Measurements from ENCODE around the gene APOL6.

Gene APOL6, protein sequence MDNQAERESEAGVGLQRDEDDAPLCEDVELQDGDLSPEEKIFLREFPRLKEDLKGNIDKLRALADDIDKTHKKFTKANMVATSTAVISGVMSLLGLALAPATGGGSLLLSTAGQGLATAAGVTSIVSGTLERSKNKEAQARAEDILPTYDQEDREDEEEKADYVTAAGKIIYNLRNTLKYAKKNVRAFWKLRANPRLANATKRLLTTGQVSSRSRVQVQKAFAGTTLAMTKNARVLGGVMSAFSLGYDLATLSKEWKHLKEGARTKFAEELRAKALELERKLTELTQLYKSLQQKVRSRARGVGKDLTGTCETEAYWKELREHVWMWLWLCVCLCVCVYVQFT

DNA sequence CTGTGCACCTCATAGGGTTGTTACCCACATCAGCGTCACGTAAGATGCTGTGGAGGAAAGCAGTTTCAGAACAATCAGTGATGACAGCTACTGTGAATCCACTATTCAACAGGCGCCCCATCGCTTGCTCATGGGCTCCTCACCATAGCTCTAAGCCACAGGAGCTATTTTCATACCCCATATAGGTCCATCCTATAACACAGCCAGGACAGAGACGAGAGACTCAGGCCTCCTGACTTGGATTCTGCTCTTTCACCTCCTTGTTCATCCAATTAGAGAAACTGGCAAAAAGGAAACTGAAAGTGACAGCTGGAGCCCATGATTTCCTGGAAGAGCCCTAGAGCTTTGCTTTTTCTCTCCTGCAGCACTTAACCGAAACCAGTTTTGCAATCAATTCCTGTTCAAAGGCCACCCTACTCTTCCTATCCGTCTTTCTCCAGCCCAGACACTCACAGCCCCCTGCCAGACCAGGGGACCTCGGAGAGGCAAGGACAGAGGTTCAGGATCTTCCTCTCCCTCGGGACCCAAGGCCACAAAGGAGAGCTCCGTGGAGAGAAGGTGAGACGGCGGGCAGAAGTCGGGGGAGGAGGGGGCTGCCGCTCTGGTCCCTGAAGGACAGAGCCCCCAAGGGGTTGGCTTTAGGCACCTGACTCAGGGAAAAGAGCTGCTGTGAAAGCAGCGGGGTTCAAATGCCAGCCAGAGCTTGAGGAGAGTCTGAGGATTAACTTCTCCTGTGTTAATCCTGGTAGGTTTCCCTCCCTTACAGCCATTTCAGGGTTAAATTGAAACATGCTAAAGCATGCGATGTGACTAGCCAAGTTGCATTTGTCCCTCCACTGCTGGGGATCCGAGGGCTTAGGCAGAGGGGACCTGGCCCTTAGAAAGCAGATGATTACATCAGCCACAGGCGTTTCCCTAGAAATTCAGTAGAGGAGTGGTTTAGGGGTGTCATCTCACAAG, at the start of gene APOL6:
APOL6 (plus strand) TSS at position 381 of the 960 bp plus-strand sequence. CDS start 7,980 bp downstream, outside the sequence.
- DNase-seq: peak; percentile 76
- in situ Hi-C loops (cut with HindIII; ENCODE audit: low pct_ligation_motif_present, low pct_unique_long_range_greater_than_20kb, low sequenced_read_pairs): no loop called here

- no peak for DNase-seq
- in situ Hi-C loops (cut with HindIII; ENCODE audit: low pct_ligation_motif_present, low pct_unique_long_range_greater_than_20kb, low sequenced_read_pairs): no loop called here
Observed at GRCh38 chr22:35599364-35599763, 48.9 kb upstream of the APOL6 start.

DNA sequence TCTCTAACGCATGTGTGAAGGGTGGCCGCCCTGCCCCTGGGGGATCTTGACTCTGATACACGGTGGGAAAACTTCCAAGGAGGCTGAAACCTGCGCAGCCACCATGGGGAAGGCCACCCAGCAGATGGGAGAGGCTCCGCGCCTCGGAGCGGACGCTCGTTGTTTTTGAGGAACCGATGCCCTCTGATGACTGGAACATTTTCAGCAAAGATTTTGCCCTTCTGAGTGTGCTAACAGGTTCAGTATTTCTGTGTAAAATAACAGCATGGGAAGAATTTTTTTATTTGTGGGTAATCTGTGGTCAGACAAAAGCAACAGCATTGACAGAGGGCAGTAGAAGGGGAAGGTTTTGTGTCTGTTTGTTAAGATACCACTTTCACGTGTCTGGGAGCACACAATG, 47.8 kb upstream of the APOL6 start:
- DNase-seq: no peak
- in situ Hi-C loops (cut with HindIII; ENCODE audit: low pct_ligation_motif_present, low pct_unique_long_range_greater_than_20kb, low sequenced_read_pairs): no loop called here

- no peak for DNase-seq
- in situ Hi-C loops (cut with HindIII; ENCODE audit: low pct_ligation_motif_present, low pct_unique_long_range_greater_than_20kb, low sequenced_read_pairs): no loop called here
Observed at GRCh38 chr22:35601013-35601580, 47.1 kb upstream of the APOL6 start.

DNA sequence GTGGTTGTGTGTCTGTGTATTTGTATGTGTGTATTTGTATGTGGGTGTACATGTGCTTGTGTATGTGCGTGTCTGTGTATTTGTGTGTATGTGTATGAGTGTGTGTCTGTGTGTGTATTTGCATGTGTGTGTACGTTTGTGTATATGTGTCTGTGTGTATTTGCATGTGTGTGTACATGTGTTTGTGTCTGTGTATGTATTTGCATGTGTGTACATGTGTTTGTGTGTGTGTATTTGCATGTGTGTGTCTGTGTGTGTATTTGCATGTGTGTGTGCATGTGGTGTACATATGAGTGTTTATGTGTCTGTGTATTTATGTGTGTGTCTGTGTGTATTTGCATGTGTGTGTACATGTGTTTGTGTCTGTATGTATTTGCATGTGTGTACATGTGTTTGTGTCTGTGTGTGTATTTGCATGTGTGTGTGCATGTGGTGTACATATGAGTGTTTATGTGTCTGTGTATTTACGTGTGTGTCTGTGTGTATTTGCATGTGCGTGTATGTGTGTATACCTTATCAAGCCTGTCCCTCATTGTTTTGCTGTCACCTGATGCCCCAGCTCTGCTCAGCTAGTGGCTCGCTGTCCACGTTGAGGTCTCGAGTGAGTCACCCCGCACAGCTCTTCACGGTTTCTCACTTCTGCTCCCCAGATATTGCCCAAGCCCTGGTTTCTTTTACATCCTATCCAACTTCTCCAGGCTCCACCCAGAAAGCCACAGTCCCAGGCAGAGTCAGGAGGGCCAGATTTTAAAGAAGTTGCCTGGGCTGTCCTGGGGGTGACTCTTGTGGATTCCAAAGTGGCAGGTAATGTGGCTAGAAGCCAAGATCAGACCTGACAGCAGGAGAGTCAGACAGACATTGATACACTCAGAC, 46.3 kb upstream of the APOL6 start:
- in situ Hi-C loops (cut with HindIII; ENCODE audit: low pct_ligation_motif_present, low pct_unique_long_range_greater_than_20kb, low sequenced_read_pairs): no loop called here
- DNase-seq: peak; percentile 49

DNA sequence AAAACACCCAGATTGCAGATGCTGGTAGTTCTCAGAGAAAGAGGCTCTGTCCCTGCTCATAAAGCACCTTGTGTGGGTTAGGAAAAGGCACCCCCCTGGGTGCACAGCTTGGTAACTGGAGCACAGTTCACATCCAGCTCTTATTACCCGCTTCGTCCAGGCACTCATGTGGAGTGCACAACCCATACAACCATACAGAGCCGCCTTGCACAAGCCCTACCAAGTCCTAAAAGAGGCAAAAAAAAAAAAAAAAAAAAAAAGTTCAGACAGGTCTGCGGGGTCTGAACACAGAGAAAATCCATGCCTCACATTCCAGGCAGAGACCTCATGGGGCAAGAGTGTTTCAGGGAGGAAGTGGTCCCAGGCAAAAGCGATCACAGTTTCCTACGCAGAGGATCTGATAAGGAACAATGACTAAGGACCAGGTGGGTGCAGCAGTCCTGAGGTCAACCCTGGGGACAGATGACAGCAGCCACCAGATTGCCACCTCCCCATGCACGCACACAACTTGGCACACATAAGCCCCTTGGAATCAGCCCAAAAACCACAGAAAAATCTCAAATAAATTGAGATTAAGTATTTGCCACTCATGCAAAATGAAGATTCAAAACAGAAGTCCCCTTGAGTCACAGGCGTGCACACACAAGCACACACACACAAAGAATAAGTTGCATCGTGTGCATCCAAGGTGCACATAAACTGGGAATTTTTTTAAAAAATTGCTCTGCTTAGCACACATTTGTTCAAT, 43.5 kb upstream of the APOL6 start:
- in situ Hi-C loops (cut with HindIII; ENCODE audit: low pct_ligation_motif_present, low pct_unique_long_range_greater_than_20kb, low sequenced_read_pairs): no loop called here
- no peak for DNase-seq

DNA sequence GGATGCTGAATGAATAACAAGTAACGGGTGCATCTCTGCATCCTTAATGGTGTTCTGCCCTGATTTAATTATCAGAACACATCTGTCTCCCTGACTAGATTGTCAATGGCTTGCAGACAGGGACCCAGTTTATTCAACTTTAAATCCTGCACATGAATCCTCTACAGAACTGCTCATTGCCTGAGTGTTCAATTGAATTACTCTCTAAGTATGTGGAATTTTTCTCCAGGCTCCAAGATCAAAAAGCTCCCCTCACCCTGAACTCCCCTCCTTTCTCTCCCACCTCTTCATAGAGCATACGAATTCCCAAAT, 42.9 kb upstream of the APOL6 start:
- in situ Hi-C loops (cut with HindIII; ENCODE audit: low pct_ligation_motif_present, low pct_unique_long_range_greater_than_20kb, low sequenced_read_pairs): no loop called here
- no peak for DNase-seq

GRCh38 chr22:35605851-35606481, 42.3 kb upstream of the APOL6 start:
- in situ Hi-C loops (cut with HindIII; ENCODE audit: low pct_ligation_motif_present, low pct_unique_long_range_greater_than_20kb, low sequenced_read_pairs): no loop called here
- no peak for DNase-seq

- in situ Hi-C loops (cut with HindIII; ENCODE audit: low pct_ligation_motif_present, low pct_unique_long_range_greater_than_20kb, low sequenced_read_pairs): no loop called here
Observed at GRCh38 chr22:35606916-35607315, 41.3 kb upstream of the APOL6 start.

DNA sequence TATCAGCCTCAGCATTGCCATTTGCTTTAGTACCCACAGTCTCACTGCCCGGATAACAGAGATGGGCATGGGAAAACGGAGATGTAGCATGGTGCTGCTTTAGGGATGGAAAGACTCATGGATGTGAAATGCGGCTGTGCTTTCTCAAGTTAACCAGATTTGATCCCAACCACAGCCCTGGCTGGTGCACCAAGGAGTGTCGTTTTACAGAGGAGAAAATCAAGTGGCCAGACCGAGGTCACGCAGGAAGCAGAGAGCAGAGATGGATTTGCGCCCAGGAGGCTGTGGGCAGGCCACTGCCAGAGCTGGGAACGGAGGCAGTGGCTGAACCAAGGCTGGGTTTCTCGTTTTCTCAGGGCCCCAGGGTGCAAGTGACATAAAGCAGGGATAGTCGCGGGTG, 40.2 kb upstream of the APOL6 start:
- no peak for DNase-seq
- in situ Hi-C loops (cut with HindIII; ENCODE audit: low pct_ligation_motif_present, low pct_unique_long_range_greater_than_20kb, low sequenced_read_pairs): no loop called here

More at GRCh38 chr22:35606916-35607315, 41.3 kb upstream of the APOL6 start:
- no peak for DNase-seq

GRCh38 chr22:35609261-35609660, 39.0 kb upstream of the APOL6 start:
- in situ Hi-C loops (cut with HindIII; ENCODE audit: low pct_ligation_motif_present, low pct_unique_long_range_greater_than_20kb, low sequenced_read_pairs): no loop called here
- no peak for DNase-seq

GRCh38 chr22:35609761-35610160, 38.5 kb upstream of the APOL6 start:
- no peak for DNase-seq
- in situ Hi-C loops (cut with HindIII; ENCODE audit: low pct_ligation_motif_present, low pct_unique_long_range_greater_than_20kb, low sequenced_read_pairs): no loop called here

DNA sequence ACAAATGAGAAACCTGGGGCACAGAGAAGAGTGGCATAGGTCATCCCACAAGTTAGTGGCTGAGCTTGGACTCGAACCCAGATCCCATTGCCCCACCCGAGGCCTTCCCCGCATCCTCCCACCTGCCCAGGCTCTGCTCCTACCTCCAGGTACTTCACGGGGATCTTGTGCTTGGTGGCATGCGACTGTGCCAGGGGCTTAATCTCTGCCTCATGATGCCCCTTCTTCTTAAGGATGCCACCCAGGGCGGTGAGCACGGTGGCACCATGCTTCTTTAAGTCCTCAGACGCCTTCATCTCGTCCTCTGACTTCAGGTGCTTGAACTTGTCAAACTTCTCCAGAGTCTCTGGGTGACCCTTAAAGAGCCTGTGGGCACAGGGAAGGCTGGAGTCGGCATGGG, 37.5 kb upstream of the APOL6 start:
- in situ Hi-C loops (cut with HindIII; ENCODE audit: low pct_ligation_motif_present, low pct_unique_long_range_greater_than_20kb, low sequenced_read_pairs): no loop called here
- no peak for DNase-seq

GRCh38 chr22:35611200-35611890, 36.9 kb upstream of the APOL6 start:
- DNase-seq: no peak
- in situ Hi-C loops (cut with HindIII; ENCODE audit: low pct_ligation_motif_present, low pct_unique_long_range_greater_than_20kb, low sequenced_read_pairs): no loop called here

GRCh38 chr22:35611891-35612576, 36.2 kb upstream of the APOL6 start:
- DNase-seq: no peak
- in situ Hi-C loops (cut with HindIII; ENCODE audit: low pct_ligation_motif_present, low pct_unique_long_range_greater_than_20kb, low sequenced_read_pairs): no loop called here

GRCh38 chr22:35612903-35613302, 35.3 kb upstream of the APOL6 start:
- no peak for DNase-seq
- in situ Hi-C loops (cut with HindIII; ENCODE audit: low pct_ligation_motif_present, low pct_unique_long_range_greater_than_20kb, low sequenced_read_pairs): no loop called here

Measured in ACHN (cell line).